ENCODE results near the gene ABHD12.

ABHD12 gene

DNA sequence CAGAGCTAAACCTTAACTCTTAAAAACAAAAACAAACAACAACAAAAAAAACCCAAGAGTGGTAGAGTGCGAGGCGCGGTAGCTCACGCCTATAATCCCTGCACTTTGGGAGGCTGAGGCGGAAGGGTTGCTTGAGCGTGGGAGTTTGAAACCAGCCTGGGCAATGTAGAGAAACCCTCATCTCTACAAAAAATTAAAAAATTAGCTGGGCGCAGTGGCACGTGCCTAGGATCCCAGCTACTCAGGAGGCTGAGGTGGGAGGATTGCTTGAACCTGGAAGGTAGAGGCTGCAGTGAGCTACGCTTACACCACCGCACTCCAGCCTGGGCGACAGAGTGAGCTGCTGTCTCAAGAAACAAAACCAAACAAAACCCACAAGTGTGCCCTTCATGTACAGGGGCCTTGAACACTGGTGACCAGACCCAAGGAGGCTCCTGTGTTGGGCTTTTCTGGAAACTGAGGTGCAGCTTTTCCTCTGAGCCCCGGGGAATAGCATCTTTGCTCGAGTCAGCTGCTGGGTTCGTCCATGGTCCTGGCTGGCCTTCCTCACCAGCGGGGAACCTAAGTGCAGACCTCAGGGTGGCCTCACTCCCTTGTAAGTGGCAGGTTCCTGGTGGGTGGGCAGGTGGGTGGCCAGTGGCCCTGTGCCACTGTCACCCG is 102.9 kb downstream of the ABHD12 start:
- DNase-seq: no peak

DNA sequence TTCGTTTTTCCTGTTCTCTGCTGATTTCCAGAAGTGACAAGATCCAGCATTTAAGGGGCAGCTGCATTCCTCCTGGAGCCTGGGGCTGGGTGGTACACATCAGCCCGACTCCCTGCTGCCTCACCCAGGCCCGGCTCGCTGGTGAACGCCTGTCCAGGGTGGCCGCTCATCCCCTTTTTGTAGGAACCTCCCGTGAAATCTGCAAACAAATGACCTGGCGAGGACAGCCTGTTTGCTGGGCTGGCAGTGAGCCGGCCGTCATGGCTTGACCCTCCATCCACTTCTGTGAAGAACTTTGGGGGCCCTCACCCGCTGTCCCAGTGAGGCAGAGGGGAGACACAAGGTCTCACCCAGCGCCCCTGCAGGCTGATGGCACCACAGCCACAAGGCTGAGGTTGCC is 103.7 kb downstream of the ABHD12 start:
- no peak for DNase-seq

DNA sequence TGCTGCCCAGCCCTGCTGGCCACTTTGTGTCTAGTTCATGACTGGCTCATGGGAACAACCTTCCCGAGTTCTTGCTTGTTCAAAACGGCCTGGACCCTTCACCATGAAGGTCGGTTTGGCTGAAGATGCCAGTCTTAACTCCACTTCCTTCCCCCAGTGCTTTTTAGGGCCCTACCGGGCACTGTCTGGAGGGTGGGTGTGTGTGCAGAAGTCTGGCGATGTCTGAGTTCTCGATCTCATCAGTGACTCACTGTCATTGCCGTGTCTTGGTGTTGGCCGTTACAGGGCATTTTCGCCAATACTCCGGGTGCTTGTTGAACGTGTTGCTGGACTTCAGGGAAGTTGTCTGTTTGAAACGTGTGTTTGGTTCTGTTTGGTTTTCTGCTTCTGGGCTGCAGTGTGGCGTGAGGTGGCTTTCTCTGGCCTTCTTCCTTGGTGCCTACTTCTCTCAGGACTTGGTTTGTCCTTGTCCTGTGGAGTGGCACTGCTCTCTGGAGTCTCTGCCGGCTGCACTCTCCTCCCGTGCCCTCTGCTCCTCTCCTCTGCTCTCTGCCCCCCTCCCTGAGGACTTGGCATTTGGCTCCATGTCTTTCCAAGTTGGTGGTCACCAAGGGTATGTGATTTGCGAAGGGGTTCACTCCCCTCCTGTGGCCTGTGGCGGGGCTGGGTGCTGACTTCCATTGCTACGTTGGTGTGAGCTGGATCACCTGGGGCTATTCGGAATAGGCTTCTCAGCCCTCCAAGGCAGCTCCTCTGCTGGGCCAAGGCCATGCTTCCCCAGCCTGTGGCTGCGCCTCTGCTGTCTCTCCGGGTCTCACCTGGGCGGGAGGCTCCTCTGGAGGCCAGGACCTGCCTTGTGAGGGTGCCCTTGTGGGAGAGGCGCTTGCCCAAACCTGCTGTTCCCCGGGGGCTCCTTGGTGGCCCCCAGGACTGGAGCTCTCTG is 104.5 kb downstream of the ABHD12 start:
- no peak for DNase-seq

DNA sequence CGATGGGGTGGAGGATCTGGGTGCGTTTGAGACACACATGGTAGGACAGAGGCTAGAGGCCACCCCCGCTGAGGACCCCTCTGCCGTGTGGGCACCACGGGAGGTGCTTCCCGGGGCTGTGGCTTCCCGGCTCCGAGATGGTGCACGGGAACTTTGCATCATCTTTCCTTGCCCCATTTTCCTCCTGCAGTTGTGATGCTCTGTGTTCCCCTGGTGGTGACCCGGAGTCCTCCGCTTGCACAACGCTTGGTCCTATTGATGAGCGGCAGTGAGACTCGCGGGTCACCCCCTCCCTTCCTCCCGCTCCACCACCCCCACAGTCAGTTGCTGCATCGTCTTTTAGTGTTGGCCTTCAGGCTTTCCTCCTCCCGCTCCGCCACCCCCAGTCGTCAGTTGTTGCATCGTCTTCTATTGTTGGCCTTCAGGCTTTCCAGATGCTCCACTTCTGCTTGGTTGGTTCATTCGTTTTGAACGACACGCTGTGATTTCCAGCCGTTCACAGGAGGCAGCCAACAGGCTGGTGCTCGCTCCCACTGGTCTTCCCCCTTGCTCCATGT is 105.5 kb downstream of the ABHD12 start:
- DNase-seq: no peak

DNA sequence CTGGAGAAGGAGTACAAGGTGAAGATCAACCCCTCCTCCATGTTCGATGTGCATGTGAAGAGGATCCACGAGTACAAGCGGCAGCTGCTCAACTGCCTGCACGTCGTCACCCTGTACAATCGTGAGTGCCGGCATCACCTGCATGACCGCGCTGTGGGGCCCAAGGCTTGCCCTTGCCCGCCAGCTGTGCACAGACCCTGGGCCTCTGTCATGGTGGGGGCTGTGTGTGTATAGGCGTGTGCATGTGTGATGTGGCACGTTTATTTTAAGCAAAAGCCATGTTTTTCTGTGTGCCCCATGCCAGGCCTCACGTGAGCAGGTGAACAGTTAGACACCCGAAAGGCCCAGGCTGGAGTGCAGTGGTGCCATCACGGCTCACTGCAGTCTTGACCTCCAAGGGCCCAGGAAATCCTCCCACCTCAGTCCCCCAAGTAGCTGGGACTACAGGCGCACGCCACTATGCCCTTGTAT is 106.5 kb downstream of the ABHD12 start:
- no peak for DNase-seq

DNA sequence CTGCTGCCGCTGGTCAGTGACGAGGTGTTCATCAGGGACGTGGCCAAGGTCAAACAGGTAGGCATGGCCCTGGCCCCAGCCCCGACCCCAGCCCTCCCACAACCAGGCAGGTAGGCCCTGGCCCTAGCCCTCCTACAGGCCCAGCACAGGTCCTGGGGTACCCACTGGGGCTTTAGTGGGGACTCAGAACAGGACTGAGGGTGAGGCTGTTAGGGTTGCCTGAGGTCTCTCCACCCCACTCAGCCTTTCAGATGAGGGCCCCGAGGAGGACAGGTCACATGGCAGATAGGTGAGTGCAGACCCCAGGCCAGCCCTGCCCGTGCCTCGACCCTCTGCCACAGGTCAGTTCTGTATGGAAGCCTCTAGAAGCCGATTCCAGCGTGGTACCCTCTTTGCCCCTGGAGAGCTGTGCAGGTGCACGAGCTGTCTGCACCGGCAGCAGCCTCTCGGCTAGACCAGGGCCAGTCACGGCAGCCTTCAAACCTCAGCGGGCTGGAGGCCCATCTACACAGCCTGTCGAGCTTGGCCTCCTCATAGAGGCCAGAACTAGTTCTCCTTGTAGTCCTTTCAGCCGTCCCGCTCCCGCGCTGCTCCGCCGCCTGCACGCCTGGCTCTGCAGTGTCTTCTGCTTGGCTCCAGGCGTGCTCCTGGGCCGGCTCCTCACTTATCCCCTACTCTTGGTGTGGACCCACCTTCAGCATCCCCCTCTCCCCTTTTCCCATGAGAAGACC is 107.2 kb downstream of the ABHD12 start:
- no peak for DNase-seq

DNA sequence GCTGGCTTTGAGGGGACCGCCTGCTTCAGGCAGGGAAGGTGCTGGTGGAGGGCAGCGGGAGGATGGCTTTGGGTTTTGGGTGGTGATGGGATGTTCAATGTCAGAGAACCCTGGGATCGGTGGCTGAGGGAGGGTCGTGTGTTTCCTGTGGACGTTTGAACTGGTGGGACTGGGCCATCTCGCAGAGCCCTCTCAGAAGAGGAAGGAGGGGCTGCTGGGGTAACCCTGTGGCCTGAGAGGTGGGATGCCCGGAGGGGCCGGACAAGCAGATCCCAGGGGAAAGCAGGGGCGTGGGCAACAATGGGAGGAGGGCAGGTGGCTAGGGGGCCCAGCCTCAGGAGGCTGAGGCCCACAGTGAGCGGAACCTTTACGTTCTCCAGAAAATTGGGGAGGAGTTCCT is 107.8 kb downstream of the ABHD12 start:
- no peak for DNase-seq

DNA sequence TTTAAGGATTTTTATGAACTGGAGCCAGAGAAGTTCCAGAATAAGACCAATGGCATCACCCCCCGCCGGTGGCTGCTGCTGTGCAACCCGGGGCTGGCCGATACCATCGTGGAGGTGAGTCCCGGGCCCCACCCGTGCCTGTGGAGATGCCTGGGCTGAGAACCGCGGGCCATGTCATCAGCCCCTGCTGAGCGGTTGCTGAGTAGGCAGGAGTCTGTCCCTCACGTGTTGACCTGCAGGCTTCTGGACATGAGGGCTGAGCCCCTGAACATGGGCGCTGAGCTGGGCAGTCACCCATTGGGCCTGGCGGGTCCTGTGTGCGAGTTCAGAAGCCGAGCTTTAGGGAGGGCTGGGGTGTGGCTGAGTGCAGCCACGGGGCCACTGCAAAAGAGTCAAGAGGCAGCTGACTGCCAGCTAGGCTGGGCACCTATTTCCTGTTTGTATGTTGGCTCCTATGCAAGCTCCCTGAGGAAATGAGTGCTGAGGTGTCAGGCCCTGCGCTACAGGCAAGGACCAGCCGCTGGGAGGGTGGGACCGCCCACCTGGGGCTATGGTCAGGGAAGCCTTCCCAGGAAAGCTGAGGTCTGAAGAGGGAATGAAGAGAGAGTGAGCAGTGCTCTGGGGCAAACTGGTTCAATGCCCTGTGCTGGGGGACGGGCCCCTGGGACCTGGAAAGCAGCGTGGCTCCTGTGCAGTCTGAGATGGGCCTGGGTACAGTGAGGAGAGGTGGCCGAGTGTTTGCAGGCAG is 108.4 kb downstream of the ABHD12 start:
- no peak for DNase-seq

DNA sequence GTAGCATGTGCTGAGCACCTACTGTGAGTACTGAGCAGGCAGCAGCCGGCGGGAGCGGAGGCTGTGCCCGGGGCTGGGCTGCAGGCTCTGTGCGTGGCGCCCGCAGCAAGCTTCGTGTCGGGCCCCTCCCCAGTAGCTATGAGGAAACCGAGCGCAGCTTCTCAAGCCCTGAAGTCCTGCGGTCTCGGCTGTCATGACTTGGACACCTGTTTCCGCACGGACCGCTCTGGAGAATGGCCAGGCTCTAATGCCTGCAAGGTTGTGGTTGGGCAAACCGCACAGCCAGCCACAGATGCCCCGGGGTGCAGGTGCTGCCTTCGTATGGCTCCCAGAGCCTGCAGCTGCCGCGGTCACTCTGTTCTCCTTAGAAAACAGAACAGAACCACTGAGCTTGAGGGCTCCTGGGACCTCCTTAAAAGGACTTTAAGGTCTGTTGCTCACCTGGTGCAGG is 109.1 kb downstream of the ABHD12 start:
- DNase-seq: no peak

DNA sequence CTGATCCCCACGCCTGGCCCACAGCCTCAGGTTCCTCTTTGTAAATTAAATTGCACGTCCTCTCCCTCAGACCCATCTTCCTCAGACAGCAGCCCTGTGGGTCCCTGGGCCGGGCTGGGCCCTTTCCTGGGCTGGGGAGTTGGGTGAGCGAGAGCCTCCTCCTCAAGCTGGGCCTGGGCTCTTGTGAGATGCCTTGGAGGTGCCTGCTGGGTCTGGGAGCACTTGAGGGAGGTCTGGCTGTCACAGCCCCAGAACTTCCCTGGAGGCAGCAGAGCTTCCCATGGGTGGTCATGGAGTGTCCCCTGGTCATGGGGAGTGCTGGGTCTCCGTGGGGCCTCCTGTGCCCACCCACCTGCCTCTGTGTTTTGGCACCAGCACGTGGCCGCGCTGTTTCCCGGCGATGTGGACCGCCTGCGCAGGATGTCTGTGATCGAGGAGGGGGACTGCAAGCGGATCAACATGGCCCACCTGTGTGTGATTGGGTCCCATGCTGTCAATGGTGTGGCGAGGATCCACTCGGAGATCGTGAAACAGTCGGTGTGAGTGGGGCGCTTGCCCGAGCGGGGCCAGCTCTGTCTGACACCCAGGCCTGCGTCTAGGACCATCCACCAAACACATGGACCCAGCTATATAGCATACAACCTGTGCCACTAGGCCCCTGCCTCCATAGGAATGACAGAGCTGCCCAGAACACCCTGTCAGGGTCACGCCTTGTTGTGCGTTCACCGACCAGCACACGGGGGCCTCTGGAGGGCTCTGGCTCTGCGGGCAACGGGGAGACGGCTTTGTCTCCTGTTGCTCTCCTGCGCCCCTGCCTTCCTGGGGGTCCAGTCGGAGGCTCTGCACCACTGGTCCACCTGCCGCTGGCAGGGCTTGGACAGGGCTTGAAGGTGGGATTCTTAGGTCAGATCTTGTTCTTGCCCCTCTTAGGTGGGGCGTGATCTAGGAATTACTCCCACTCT is 109.8 kb downstream of the ABHD12 start:
- no peak for DNase-seq

DNA sequence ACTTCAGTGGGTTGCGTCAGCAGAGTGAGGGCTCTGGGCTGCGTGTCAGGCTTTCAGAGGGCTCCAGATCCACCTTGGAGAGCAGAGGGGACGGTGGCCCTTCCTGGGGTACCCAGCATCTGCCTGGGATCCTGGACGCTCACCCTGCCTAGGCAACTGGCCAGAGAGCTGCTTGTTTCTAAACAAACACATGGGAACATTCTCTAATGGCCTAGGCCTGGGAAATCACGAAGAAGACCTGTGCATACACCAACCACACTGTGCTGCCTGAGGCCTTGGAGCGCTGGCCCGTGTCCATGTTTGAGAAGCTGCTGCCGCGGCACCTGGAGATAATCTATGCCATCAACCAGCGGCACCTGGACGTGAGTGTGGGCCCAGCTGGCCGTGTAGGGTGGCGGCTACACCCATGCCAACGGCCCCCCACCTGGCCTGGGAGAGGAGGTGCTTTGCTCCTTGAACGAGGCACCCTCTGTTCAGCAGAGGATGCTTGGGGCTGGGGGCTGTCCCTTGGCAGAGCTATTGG is 110.5 kb downstream of the ABHD12 start:
- no peak for DNase-seq

DNA sequence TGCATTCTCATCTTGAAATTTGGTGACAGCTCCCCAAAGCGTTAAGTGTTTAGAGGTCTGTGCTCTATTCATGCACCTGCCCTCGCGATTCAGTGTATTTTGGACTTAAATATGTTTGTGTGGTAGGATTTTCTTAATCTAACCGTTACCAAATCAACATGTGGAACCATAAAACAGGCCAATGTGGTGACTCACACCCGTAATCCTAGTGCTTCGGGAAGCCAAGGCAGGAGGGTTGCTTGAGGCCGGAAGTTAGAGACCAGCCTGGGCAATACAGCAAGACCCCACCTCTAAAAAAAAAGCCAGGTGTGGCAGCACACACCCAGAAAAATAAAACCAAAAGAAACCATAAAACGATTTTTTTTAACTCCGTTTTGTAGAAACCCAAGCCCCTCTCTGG is 111.2 kb downstream of the ABHD12 start:
- no peak for DNase-seq

DNA sequence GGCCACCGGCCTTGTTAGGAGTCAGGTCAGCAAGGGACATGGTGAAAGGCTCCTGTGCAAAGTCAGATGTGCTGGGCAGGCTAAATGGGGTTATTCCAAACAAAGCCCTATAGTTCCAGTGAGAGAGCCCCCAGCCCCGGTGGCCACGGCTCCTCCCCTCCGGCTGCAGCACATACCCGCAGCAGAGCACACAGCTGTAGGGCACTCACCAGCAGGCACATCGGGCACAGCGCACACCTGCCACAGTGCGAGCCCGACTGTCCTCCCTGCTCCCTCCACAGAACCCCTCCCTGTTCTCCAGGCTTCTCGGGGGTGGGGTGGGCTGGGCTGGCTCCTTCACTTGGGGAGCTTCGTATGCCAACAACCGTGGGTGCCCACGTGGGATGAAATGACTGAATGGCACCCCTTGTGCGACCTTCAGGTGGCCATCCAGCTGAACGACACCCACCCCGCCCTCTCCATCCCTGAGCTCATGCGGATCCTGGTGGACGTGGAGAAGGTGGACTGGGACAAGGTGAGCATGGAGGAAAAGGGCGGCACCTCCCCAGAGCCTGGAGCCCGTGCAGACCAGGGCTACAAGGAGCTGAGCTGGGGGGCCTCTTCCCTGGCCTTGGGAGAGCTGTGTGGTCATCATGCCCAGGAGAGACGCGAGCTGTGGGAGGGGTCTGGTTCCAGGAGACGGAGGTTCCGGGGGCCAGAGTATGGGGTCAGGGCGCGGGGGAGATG is 111.8 kb downstream of the ABHD12 start:
- no peak for DNase-seq

DNA sequence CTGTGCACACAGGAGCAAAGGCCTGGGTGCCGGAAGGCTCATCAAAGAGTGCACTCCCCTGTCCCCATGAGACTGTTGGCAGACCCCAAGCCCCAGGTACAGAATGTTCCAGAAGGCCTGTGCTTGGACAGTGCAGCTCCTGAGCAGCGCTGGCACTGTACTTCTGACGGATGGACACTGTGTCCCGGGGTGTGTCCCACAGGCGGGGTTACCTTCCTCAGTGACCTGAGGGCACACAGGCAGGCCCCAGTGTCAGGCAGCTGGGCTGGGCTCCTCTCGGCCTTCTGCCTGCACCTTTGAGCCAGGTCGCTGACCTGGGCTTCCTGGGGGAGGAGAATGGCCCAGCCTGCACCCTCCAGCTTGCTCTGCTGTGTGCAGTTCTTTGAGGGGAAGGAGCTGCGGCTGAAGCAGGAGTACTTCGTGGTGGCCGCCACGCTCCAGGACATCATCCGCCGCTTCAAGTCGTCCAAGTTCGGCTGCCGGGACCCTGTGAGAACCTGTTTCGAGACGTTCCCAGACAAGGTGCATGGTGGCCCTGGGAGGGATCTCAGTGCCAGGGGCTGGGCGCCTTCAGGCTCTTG is 112.6 kb downstream of the ABHD12 start:
- DNase-seq: no peak

DNA sequence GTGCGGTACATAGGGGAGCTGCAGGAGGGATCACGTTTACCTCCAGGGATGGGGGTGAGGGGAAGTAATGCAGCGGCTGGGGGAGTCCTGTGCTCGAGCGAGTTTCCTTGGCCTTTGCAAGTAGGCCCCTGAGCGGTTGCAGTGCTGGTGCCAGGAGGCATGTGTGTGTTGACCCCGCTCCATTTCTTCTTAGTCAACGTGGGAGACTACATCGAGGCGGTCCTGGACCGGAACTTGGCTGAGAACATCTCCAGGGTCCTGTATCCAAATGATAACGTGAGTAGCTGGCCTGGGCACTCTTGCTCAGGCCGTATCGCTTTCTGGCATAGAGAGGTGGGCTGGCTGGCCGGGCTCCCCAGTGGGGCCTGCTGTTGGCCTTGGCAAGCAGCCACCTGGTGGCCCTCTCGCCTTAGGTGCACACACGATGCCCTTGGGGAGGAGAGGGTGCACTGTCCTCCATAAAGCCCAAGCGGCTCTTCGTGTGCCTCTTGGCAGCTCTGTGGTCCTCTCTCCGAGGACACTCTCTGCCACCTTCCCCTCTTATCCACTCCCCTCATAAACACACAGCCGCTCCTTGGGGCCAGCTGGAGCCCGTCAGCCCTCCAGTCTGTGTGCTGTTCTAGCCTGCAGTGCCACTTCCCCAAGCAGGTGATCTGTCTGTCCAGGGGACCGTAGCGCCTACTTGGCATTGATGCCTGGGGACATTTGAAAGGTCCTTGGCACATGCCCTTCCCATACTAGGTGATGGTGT is 113.4 kb downstream of the ABHD12 start:
- DNase-seq: no peak

DNA sequence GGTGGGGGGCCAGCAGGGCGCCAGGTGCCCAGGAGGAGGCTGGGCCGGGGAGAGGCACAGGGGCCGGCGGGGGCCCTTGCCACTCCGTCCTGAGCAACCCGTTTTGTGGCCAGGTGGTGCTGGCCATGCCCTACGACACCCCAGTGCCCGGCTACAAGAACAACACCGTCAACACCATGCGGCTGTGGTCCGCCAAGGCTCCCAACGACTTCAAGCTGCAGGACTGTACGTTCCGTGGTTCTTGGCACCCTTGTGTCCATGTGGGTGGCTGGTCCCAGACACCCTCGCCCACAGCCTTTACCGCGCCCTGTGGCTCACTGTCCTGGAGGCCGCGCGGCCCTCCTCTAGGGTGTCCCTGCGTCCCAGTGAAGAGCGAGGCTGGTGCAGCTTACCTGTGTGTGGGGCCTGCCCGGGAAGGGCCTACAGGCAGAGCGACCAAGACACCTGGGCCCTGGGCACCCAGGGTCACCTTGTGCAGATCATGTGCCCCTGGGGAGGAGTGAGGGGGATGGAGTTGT is 114.0 kb downstream of the ABHD12 start:
- no peak for DNase-seq

DNA sequence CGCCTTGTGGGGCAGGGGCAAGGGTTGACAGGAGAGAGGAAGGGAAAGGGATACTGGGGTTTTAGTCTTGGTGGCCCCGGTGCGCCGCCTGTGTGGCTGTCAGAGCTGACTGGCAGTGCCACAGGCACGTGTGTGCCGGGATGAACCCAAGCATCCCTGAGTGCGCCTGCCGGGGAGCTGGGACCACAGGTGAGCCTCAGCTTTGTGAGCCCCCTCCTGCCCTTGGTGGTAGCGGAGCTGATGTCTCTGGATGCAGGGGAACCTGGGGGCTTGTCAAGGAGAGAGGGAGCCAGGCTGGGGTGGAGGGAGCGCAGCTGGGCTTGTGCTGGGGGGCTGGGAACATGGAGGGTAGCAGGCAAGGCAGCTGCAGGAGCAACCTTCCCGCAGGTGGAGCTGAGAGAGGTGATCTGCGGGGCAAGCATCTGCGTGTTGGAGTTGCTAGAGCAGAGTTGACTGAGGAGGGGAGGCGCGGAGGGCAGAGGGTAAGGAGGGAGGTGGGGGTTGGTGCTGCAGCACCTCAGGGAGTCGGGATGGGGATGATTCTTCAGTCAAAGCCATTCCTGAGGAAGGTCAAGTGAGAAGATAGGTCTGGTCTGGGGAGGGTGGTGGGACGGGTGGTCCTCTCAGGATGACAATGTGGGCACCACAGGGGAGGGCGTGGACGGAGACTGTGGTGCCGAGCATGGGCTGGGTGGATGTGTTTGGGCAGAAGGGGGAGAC is 114.7 kb downstream of the ABHD12 start:
- DNase-seq: no peak
